Transverse colon (tissue), 4 donors: ENCODE data around the gene CCDC88C.

Source experiments
- CTCF ChIP-seq, 5 experiments: fragments of 200-600 bp in 3 of 5; fragments of 450-650 bp in 2 of 5; sonication (generic) in 3 of 5; IDR thresholded peaks; 1 replicate in 2 of 5; 2 replicates in 3 of 5; pipeline ENCODE4 v1.5.1; 2016 to 2017; ENCODE audit warnings: antibody characterized with exemption in 5 of 5, inconsistent platforms in 3 of 5, mild to moderate bottlenecking in 2 of 5, moderate library complexity in 1 of 5
- EP300 ChIP-seq: sonication (generic); formaldehyde crosslinking; IDR thresholded peaks from one replicate; pipeline ENCODE4 v1.6.1; 2017; ENCODE audit warnings: antibody characterized with exemption, low read depth
- POLR2A ChIP-seq: fragments of 450-650 bp; IDR thresholded peaks from one replicate; pipeline ENCODE4 v1.6.1; 2016; ENCODE audit warnings: antibody characterized with exemption, mild to moderate bottlenecking, moderate library complexity
- POLR2AphosphoS5 ChIP-seq, 3 donors: sonication (generic); formaldehyde crosslinking; IDR thresholded peaks; one replicate each; pipeline ENCODE4 v1.6.1; 2016; ENCODE audit warnings: antibody characterized with exemption in 3 of 3

GRCh38 chr14:91395466-91395865, 22.2 kb downstream of the CCDC88C start:
- TF ChIP-seq POLR2A (no peak), CTCF (IDR thresholded peaks at IDR 0.05) (no peak), POLR2AphosphoS5 (IDR thresholded peaks at IDR 0.05) (no peak), EP300 (no peak)
